Measurements from ENCODE around the gene KIF1B.
"Not testable (repeated sequence)": the region's sequence is repeated elsewhere in the genome, so short reads cannot be mapped to it uniquely, and the experiment has no call there.

KIF1B gene

DNA sequence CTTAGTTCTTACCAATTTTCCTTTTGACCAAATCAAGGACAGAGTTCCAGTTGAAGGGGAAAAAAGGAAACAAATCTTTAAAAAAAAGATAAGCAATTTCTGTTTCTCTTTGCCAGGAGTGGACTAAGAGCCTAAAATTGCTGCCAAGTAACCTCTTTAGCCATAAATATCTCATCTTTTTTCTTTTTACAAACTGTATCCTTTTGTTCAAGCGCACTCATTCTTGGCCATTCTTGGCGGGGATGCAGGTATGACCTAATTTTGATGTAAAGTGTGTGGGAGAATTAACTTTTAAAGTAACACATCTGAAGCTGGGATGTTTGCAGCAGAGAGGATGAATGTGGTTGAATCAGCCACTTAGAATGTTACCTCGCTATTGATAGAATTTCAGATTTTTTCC lies 13.4 kb upstream of the KIF1B start:
- no peak for DNase-seq

DNA sequence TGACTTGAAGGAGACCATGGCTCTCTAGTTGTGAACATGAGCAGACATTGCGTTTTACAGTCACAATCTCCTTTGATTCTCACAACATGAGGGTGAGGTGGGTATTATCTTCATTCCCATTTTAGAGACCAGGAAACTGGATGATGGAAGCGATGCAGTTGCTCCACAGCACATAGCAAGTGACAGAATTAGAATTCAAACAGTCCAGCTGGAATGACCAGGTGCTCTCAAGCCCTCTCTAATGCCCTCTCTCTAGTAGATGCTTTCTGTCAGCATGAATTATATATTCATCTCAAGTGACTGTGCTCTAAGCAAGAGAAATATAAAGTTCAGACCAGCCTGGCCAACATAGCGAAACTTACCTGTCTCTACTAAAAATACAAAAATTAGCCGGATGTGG lies 9.8 kb upstream of the KIF1B start:
- DNase-seq: no peak

DNA sequence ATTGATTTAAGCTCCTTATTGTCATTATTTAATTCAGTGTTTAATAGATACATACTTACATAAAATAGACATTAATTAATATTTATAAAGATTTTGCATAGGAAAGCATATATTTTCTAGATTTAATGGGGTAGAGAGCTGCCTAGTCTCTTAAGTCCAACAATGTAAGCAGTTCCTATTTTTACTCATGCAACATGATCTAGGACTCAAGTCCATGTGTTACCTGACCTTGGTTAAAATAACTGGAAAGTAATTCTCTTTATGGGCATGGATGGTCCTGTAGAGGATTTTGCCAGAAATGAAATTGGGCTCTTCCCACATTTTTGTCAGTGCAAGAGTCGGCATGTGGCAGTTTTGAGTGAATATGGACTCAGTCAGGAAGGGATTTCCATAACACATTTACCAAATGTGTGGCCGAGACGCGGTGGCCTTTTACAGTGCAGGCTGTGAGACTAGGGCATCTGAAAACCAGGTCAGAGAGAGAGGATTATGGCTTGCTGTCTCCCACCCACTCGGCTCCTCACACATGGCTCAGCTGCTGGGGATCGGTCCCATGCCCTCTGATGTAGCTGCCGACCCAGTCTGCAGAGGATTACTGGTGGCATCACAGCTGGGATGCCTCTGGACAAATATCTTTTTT lies 6.2 kb upstream of the KIF1B start:
- DNase-seq: no peak

DNA sequence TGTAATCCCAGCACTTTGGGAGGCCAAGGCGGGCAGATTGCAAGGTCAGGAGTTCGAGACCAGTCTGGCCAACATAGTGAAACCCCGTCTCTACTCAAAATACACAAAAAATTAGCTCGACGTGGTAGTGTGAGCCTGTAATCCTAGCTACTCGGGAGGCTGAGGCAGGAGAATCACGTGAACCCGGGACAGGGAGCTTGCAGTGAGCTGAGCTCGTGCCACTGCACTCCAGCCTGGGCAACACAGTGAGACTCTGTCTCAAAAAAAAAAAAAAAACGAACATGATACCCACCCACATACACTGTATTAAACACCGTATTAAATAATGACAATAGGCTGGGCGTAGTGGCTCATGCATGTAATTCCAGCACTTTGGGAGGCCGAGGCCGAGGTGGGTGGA lies 5.2 kb upstream of the KIF1B start:
- DNase-seq: not testable (repeated sequence)

DNA sequence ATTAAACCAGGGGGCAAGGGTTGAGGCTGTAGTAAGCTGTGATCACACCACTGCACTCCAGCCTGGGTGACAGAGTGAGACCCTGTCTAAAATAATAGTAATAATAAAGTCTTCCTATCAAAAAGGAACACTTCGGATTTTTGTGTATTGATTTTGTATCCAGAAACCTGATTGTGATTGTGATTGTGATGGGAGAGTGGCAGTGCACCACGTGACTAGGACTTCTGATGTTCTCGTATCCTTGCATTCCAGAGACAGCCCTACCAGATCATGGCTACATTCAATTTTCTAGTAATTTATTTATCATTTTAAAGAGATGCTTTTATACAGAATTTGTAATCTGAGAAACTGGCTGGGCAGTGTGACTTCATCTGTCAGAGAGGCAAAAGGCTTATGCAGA lies 2.6 kb upstream of the KIF1B start:
- DNase-seq: no peak

DNA sequence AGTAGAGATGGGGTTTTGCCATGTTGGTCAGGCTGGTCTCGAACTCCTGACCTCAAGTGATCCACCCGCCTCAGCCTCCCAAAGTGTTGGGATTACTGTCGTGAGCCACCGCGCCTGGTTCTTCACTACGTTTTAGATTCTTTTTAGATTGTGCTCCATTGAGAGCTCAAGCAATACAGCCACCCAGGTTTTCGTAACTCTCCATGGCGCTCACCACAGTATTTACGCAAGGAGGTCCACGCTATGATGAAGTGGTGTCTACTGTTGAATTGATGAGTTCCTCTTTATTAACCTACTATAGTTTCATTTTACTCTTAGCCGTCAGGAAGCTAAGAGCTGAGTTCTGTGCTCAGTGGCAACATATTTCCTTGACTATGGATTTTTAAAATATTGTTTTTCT lies 1.8 kb upstream of the KIF1B start:
- DNase-seq: no peak

DNA sequence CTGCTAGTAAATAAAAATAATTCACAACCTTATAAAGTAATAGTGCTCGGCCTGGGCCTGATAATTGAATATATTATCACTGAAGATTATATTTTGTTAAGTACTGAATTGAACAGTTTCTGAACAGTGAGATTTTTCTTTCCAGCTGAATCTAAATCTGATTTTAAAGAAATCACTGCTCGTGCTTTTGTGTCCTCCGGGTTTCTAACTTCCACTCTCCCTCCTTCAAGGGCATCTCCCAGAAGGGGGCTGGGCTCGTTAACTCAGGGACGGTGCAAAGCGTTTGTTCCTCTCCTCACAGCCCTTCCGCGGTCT lies 823 bp upstream of the KIF1B start:
- no peak for DNase-seq

DNA sequence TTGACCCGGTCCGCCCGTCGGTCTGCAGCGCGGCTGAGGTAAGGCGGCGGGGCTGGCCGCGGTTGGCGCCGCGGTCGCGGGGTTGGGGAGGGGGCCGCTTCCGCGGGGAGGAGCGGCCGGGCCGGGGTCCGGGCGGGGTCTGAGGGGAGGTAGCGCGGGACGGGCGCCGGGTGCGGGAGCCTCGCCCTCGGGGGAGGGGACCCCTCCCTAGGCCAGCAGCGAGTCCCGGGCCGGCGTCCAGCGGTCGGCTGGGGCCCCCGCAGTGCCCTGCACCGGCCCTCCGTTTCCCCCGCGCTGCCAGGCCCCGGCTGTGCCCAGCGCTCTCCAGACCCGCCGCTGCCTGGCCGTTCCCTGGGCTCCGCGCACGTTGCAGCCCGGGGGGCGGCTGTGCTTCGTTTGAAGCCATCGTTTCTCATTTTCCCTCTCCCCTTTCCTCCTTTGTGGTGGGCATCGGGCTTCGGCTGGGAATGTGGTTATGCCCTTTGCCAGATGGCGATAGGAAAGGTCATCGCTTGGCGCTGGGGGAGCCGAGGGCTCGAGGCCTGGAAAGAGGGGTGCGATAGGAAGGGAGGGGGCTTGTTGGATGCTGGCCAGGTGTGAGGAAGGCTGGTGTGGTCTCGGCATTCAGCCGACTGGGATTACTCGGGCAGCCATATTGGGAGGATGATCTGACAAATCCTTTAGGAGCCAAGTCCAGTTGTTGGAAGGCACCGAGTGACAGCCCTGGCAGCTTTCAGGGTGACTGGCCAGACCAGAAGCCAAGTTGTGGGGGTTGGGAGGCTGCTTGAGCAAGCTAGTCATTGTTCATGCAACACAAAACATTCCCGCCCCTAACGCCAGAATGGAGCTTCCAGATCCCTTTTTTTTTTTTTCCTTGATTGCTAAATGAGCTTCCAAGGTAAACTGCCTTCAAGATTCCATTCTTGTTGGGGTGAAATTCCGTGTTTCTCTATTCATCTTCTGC lies 753 bp downstream of the KIF1B start:
- no peak for DNase-seq

DNA sequence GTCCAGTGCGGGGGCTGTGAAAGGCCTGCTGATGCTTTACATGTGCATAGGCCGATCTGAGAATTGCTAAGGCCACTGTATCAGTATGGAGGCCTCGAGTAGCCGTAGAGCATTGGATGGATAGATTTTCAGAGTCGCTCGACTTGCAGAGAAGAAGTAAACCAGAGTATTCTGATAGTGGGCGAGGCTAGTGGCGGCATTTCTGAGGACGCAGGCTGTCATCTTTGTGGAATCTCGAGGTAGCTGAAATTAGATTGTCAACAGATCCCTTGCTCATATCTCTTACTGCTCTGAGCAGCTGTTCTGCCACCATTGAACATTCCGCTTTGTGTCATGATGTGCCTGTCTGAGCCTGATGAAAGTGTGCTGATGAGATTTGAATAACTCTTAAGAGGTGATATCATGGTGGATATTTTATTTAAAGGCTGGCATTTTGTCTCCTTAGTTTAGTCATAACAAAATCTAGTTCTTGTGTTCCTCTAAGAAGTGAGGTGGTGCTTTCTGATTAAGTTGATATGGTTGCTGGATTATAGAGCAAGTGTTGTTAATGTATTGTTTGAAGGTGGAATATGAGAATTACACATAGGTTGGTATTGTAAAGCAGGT lies 1.5 kb downstream of the KIF1B start:
- DNase-seq: no peak

DNA sequence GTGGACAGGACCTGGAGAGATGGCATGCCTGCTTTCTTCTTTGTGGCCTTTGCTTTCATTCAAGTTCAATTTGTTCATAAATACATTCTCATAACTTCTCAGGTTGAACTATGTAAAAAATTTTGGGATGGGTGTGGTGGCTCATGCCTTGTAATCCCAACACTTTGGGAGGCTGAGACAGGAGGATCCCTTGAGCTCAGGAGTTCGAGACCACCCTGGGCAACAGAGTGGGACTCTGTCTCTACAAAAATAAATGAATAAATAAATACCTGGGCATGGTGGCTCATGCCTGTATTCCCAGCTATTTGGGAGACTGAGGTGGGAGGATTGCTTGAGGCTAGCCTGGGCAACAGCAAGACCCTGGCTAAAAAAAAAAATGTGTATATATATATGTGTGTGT lies 2.1 kb downstream of the KIF1B start:
- DNase-seq: no peak

DNA sequence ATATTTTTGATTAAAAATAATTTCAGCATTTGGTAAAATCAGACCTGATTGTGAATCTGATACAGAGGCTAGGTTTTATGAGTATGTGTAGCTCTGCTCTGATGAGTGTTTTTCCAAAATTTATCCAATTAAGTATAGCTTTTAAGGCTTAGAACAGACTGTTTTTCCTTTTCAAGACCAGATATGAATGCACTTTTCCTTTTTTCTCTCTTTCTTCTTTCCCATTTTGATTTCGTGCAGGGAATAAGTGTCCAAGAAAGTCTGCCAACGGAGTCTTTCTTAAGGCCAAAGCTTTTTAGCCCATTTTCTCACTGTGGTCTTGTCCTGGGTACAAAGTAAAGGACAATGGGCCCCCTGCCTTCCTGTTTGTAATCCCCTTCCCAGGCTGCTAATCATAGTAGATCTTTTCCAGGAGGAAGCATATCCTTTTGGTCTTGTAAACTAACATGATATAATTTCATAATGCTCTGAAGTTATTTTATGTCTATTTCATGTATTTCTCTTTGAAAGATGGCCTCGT lies 2.9 kb downstream of the KIF1B start:
- DNase-seq: no peak

DNA sequence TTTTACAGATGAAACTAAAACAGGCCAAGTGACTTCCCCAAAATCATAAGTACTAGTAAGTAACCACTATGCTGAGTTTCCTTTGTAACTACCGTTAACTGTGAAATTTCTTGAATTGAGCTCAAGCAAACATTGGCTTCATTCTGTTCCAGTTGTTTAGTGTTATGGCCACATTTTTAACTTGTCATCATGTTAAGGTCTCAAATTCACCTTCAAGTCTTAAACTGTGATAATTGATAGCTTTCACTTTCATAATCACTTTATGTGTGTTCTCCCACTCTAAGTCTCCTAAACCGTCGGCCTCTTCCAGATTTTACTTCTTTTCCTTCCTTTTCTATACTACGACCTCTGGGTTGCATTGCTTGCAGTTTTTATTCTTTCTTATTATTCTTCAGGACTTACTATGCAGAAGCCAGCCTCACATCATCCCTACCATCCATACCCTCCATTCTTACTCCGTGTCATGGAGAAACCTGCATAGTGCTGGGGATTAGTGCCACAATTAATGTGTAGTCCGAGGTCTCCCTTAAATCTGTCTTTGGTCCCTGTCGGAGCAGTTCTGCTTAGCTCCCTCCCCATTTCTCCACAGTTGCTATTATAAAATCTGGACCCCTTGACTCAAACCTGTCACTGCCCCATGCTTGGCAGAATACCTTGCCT lies 5.8 kb downstream of the KIF1B start:
- DNase-seq: no peak

DNA sequence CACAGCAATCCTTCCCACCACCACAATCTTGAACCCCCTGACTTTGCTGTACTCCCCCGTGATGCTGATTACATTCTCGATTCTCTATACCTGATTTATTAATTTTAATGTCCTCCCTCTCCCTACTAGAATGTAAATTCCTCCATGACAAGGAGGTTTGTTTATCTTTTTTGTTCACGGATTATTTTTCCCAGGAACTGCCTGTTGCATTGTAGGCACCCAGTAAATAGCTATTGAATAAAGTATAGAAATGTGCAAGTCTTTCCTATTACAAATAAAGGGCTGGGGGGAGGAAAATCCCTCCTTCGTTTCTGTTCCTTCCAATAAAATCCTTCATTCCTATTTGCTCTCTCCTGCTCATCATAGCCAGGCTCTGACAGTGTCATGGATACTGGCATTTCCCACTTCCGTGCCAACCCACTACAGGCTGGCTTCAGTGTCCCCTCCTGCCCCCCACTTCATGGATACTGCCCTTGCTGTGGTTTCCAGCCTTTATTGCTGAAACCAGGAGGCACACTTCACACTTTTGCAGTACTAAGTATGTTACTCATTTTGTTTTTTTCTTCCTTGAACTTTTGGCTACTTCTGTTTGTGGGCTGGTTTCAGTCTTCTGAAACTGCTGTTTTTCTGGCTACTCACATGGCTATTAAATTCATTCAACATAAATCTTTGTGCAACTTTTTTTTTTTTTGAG lies 7.5 kb downstream of the KIF1B start:
- no peak for DNase-seq

DNA sequence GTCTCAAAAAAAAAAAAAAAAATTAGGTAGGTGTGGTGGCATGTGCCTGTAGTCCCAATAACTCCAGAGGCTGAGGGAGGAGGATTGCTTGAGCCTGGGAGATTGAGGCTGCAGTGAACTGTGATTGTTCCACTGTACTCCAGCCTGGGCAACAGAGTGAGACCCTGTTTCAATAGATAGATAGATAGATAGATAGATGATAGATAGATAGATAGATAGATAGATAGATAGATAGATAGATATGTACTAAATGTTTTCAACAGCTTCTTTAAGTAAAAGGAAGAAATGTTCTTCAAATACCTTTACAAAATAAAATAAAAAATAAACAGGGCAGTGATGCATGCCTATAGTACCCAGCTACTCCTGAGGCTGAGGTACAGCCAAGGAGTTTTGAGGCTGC lies 9.8 kb downstream of the KIF1B start:
- no peak for DNase-seq

DNA sequence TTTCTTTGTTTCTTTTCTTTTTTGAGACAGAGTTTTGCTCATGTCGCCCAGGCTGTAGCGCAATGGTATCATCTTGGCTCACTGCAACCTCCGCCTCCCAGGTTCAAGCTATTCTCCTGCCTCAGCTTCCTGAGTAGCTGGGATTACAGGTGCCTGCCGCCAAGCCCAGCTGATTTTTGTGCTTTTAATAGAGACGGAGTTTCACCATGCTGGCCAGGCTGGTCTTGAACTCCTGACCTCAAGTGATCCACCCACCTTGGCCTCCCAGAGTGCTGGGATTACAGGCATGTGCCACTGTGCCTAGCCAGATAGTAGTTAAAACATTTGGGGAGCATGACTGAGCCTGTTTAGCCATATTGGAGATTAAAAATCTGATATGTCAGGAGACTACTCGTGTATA lies 10.3 kb downstream of the KIF1B start:
- DNase-seq: not testable (repeated sequence)

DNA sequence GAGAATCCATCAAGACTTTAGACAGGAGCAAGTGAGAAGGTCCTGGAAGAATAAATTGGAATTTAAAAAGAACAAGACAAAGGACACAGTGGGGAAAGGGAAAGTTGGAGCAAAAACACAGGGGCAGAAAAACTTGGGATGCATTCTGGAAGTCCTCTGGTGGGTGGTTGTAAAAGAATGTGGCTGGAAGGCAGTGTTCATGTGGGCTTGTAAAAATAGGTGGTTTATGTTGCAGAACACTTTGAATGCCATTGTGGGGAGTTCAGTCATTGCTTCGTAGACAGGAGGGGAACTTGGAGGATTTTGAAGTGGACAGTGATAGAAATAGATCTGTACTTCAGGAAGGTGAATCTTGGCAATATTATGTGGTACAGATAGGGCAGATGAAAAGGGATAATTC lies 15.2 kb downstream of the KIF1B start:
- DNase-seq: no peak

DNA sequence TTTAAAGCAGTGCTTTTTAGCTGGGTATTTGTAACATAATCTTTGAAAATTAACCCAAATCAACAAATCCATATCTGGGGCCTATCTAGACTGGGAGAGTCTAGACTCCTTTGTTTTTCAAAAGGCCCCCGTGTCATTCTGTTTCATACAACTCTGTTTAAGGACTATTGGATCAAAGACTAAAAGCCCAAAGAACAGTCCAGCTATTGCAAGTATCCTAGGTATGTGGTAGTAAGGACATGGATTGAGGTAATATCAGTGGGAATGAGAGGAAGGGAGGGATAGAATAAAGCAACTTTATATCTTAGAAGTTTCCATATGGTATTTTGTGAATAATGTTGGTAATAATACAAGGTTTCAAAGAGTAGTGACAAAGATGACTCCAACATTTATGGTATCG lies 18.2 kb downstream of the KIF1B start:
- DNase-seq: no peak

DNA sequence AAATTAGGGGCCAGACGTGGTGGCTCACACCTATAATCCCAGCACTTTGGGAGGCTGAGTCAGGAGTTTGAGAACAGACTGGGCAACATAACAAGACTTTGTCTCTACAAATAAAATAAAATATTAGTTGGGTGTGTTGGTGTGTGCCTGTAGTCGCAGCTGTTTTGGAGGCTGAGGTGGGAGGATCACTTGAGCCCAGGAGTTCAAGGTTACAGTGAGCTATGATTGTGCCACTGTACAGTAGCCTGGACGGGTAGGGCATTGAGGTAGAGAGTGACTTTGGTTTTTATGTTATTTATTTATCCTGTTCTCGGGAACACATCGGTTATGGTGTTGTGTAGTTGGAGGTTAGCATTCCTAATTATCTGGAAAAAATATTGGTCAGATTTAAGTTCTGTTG lies 19.5 kb downstream of the KIF1B start:
- no peak for DNase-seq

DNA sequence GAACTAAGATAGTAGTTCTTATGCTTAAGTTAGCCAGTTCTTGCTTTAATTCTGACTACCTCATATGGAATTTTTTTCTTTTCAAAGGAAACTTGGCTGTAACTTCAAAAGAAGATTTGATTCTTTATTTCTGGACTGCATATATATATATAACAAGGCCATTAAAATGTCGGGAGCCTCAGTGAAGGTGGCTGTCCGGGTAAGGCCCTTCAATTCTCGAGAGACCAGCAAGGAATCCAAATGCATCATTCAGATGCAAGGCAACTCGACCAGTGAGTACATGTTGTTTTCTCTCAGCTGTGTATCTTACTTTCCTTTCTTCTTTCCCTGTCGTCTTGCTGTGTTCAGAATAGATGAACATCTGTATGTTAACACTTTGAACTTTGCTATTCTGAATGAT lies 21.8 kb downstream of the KIF1B start:
- DNase-seq: no peak

DNA sequence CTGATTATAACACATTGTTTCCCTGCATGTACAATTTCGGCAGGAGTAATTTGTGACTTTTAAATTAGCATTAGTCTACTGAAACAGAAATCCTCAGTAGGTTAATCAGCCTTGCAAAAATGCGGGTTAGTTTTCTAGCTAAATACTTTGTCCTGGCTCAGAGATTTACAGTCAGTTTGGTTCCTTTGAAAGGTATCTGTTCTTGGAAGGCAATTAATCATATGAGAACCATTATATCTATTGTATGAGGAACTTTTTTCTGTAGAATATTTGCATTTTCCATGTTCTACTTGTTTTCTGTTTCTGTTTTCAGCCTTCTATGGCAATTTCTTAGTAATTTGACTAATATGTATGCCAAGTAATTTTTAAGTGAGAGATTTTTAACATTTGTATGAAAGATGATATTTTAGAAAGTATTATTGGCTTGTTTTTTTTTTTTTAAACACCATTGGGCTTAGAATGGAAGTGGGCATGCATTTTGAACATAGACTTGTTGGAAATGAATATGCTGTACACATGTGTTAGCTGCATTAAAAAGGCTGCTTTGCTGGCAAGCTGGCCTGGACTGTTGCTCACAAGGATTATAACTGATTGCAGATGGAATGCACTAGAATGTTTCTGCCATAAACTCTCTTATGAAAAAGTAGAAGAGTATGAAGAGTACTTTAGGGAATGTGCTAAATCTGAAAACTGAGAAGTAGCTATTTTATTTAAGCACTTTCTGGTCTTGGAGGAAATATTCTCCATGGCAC lies 26.2 kb downstream of the KIF1B start:
- DNase-seq: no peak

DNA sequence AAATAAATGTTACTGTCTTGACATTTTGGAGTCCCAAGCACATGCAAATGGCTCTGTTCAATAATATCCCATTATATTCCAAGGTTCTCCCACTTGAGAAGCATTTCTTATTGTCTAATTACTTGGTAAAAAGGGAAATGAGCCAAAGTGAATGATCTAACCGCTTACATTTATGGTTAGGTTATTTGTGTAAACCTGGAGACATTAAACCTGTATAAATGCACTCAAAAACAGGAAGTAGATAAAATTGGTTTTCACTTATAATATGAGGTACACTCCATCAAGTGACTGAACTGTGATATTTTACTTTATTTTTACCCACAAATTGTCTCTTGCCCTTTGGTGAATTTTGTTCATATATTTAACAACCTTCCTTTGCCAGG lies 26.8 kb downstream of the KIF1B start:
- DNase-seq: no peak

DNA sequence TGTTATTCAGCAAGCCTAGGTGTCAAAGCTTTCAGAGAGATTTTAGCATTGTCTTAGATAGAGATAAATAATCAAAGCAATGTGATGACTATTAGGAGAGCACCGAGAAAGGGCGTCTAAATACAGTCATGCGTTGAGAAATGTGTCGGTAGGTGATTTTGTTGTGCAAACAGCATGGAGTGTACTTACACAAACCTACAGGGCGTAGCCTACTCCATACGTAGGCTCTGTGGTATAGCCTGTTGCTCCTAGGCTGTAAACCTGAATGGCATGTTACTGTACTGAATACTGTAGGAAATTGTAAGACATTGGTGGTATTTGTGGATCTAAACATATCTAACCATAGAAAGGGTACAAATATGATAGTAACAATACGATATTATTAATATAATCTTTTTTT lies 31.8 kb downstream of the KIF1B start:
- no peak for DNase-seq
